ENCODE measurements around the gene ITPRIP.

Gene ITPRIP

GRCh38 chr10:104337985-104338735 is at the start of gene ITPRIP:
Gene ITPRIP, minus strand, starts transcription at chr10:104338465. Its CDS starts 22,414 bp downstream, at chr10:104316051.
- peak; percentile 88 for DNase-seq
- in situ Hi-C loops (cut with HindIII; ENCODE audit: low pct_ligation_motif_present, low pct_unique_long_range_greater_than_20kb, low sequenced_read_pairs): no loop called here

- peak; percentile 23 for DNase-seq
- in situ Hi-C loops (cut with HindIII; ENCODE audit: low pct_ligation_motif_present, low pct_unique_long_range_greater_than_20kb, low sequenced_read_pairs): no loop called here
These were observed 49.0 kb upstream of the ITPRIP start for GRCh38 chr10:104387130-104387888.

GRCh38 chr10:104380336-104380735 is 42.1 kb upstream of the ITPRIP start:
- in situ Hi-C loops (cut with HindIII; ENCODE audit: low pct_ligation_motif_present, low pct_unique_long_range_greater_than_20kb, low sequenced_read_pairs): no loop called here
- DNase-seq: no peak

- in situ Hi-C loops (cut with HindIII; ENCODE audit: low pct_ligation_motif_present, low pct_unique_long_range_greater_than_20kb, low sequenced_read_pairs): no loop called here
- DNase-seq: no peak
These were observed 38.6 kb upstream of the ITPRIP start for GRCh38 chr10:104376784-104377300.

- in situ Hi-C loops (cut with HindIII; ENCODE audit: low pct_ligation_motif_present, low pct_unique_long_range_greater_than_20kb, low sequenced_read_pairs): no loop called here
- DNase-seq: no peak
These were observed 36.3 kb upstream of the ITPRIP start for GRCh38 chr10:104374591-104374990.

- in situ Hi-C loops (cut with HindIII; ENCODE audit: low pct_ligation_motif_present, low pct_unique_long_range_greater_than_20kb, low sequenced_read_pairs): no loop called here
- DNase-seq: no peak
These were observed 33.5 kb upstream of the ITPRIP start for GRCh38 chr10:104371753-104372152.

GRCh38 chr10:104368381-104368780 is 30.1 kb upstream of the ITPRIP start:
- in situ Hi-C loops (cut with HindIII; ENCODE audit: low pct_ligation_motif_present, low pct_unique_long_range_greater_than_20kb, low sequenced_read_pairs): no loop called here
- DNase-seq: no peak

GRCh38 chr10:104367904-104368303 is 29.6 kb upstream of the ITPRIP start:
- in situ Hi-C loops (cut with HindIII; ENCODE audit: low pct_ligation_motif_present, low pct_unique_long_range_greater_than_20kb, low sequenced_read_pairs): no loop called here
- no peak for DNase-seq

GRCh38 chr10:104359811-104360210 is 21.5 kb upstream of the ITPRIP start:
- DNase-seq: no peak
- in situ Hi-C loops (cut with HindIII; ENCODE audit: low pct_ligation_motif_present, low pct_unique_long_range_greater_than_20kb, low sequenced_read_pairs): no loop called here

- peak; percentile 96 for DNase-seq
- in situ Hi-C loops (cut with HindIII; ENCODE audit: low pct_ligation_motif_present, low pct_unique_long_range_greater_than_20kb, low sequenced_read_pairs): no loop called here
These were observed 15.2 kb upstream of the ITPRIP start, which contains the start of gene CFAP58 for GRCh38 chr10:104353325-104354048. Gene CFAP58, plus strand, starts transcription at chr10:104353833. Its CDS starts 65 bp downstream, at chr10:104353898.

- DNase-seq: no peak
- in situ Hi-C loops (cut with HindIII; ENCODE audit: low pct_ligation_motif_present, low pct_unique_long_range_greater_than_20kb, low sequenced_read_pairs): no loop called here
These were observed 13.7 kb upstream of the ITPRIP start for GRCh38 chr10:104351919-104352318.

- no peak for DNase-seq
- in situ Hi-C loops (cut with HindIII; ENCODE audit: low pct_ligation_motif_present, low pct_unique_long_range_greater_than_20kb, low sequenced_read_pairs): no loop called here
These were observed 12.9 kb upstream of the ITPRIP start for GRCh38 chr10:104351061-104351702.

GRCh38 chr10:104350127-104350635 is 11.9 kb upstream of the ITPRIP start:
- DNase-seq: peak; percentile 76
- in situ Hi-C loops (cut with HindIII; ENCODE audit: low pct_ligation_motif_present, low pct_unique_long_range_greater_than_20kb, low sequenced_read_pairs): no loop called here

GRCh38 chr10:104349623-104350126 is 11.4 kb upstream of the ITPRIP start:
- in situ Hi-C loops (cut with HindIII; ENCODE audit: low pct_ligation_motif_present, low pct_unique_long_range_greater_than_20kb, low sequenced_read_pairs): no loop called here

GRCh38 chr10:104348601-104349000 is 10.3 kb upstream of the ITPRIP start:
- DNase-seq: no peak
- in situ Hi-C loops (cut with HindIII; ENCODE audit: low pct_ligation_motif_present, low pct_unique_long_range_greater_than_20kb, low sequenced_read_pairs): no loop called here

More at GRCh38 chr10:104349623-104350126, 11.4 kb upstream of the ITPRIP start:
- DNase-seq: no peak

- no peak for DNase-seq
- in situ Hi-C loops (cut with HindIII; ENCODE audit: low pct_ligation_motif_present, low pct_unique_long_range_greater_than_20kb, low sequenced_read_pairs): no loop called here
These were observed 9.2 kb upstream of the ITPRIP start for GRCh38 chr10:104347295-104348045.

- in situ Hi-C loops (cut with HindIII; ENCODE audit: low pct_ligation_motif_present, low pct_unique_long_range_greater_than_20kb, low sequenced_read_pairs): no loop called here
- no peak for DNase-seq
These were observed 7.7 kb upstream of the ITPRIP start for GRCh38 chr10:104345941-104346340.

Measured in ACHN (cell line).